HEK293 (cell line): ENCODE data around the gene LKAAEAR1.
A peak's percentile ranks its signal among the peaks of the same experiment; 100 is the strongest.

Source experiments
- CTCF ChIA-PET: fragments of 350-600 bp; formaldehyde crosslinking; extraction: SDS; loops from one replicate; lab custom pipeline; 2021; ENCODE audit warnings: antibody characterized with exemption; lab: Yijun Ruan, JAX
- POLR2A ChIA-PET: fragments of 300-600 bp; formaldehyde crosslinking; extraction: SDS; loops from one replicate; lab custom pipeline; 2020; ENCODE audit warnings: antibody characterized with exemption, inconsistent platforms; lab: Yijun Ruan, JAX
- H3K27ac ChIP-seq: fragments of 200-500 bp; sonication (Bioruptor generic); 2 replicates; pipeline ENCODE4 v1.5.1; 2014; ENCODE audit warnings: low read depth, low read length, control low read depth, inconsistent platforms; ENCODE audit errors: extremely low read depth
- H3K36me3 ChIP-seq, 2 experiments: fragments of 200-500 bp in 1 of 2; sonication (Bioruptor generic) in 1 of 2; 1 replicate in 1 of 2; 2 replicates in 1 of 2; pipeline ENCODE4 v1.5.1; 2014 to 2017; ENCODE audit warnings: inconsistent platforms in 2 of 2, low read length in 2 of 2; ENCODE audit not compliant: control insufficient read depth in 2 of 2, insufficient read depth in 1 of 2
- H3K4me1 ChIP-seq: fragments of 200-500 bp; sonication (Bioruptor generic); 2 replicates; pipeline ENCODE4 v1.5.1; 2014; ENCODE audit warnings: mild to moderate bottlenecking, low read length, inconsistent platforms; ENCODE audit not compliant: control insufficient read depth, insufficient read depth
- H3K4me3 ChIP-seq: 2 replicates; pipeline ENCODE4 v1.5.1; 2011; ENCODE audit warnings: low read depth, mild to moderate bottlenecking, control low read depth, low read length, moderate library complexity
- H3K9me3 ChIP-seq: fragments of 200-500 bp; sonication (Bioruptor generic); 2 replicates; pipeline ENCODE4 v1.5.1; 2014; ENCODE audit warnings: low read depth, low read length, inconsistent platforms; ENCODE audit not compliant: control insufficient read depth, insufficient read depth
- EGR2 ChIP-seq: fragments of 450-650 bp; formaldehyde crosslinking; IDR thresholded peaks from 2 replicates; pipeline ENCODE4 v1.5.1; 2016; ENCODE audit warnings: low read depth, missing biosample characterization, missing genetic modification characterization
- ELK4 ChIP-seq: IDR thresholded peaks from 2 replicates; pipeline ENCODE4 v1.6.1; 2011; ENCODE audit warnings: mild to moderate bottlenecking, low read depth, low read length, borderline replicate concordance
- GLI2 ChIP-seq: fragments of 450-650 bp; formaldehyde crosslinking; IDR thresholded peaks from 2 replicates; pipeline ENCODE4; 2017; ENCODE audit warnings: missing biosample characterization, missing genetic modification characterization, low read depth, borderline replicate concordance
- HOXC10 ChIP-seq: sonication (generic); formaldehyde crosslinking; IDR thresholded peaks from 2 replicates; pipeline ENCODE4 v1.8.1; 2023; ENCODE audit warnings: mild to moderate bottlenecking, missing genetic modification reagents
- KLF16 ChIP-seq: fragments of 450-650 bp; formaldehyde crosslinking; IDR thresholded peaks from 2 replicates; pipeline ENCODE4 v1.5.1; 2017; ENCODE audit warnings: missing biosample characterization, missing genetic modification characterization
- KLF8 ChIP-seq: fragments of 450-650 bp; formaldehyde crosslinking; IDR thresholded peaks from 2 replicates; pipeline ENCODE4 v1.5.1; 2016; ENCODE audit warnings: missing biosample characterization, missing genetic modification characterization
- PRDM2 ChIP-seq: fragments of 450-650 bp; formaldehyde crosslinking; IDR thresholded peaks from 2 replicates; pipeline ENCODE4 v1.5.1; 2016; ENCODE audit warnings: missing biosample characterization, missing genetic modification characterization, borderline replicate concordance
- REPIN1 ChIP-seq: fragments of 450-650 bp; formaldehyde crosslinking; IDR thresholded peaks from 2 replicates; pipeline ENCODE4 v1.5.1; 2017; ENCODE audit warnings: missing biosample characterization, missing genetic modification characterization, low read depth
- SCRT2 ChIP-seq: fragments of 450-650 bp; formaldehyde crosslinking; IDR thresholded peaks from 2 replicates; pipeline ENCODE4 v1.5.1; 2016; ENCODE audit warnings: missing biosample characterization, missing genetic modification characterization
- ZBTB21 ChIP-seq: fragments of 450-650 bp; formaldehyde crosslinking; IDR thresholded peaks from 2 replicates; pipeline ENCODE4 v1.5.1; 2017; ENCODE audit warnings: missing biosample characterization, missing genetic modification characterization
- ZNF114 ChIP-seq: fragments of 450-650 bp; formaldehyde crosslinking; IDR thresholded peaks from 2 replicates; pipeline ENCODE4 v1.5.0; 2017; ENCODE audit warnings: missing biosample characterization, missing genetic modification characterization
- ZNF169 ChIP-seq: fragments of 450-650 bp; formaldehyde crosslinking; IDR thresholded peaks from 2 replicates; pipeline ENCODE4 v1.5.1; 2016; ENCODE audit warnings: missing biosample characterization, missing genetic modification characterization
- ZNF335 ChIP-seq: fragments of 450-650 bp; formaldehyde crosslinking; conservative IDR thresholded peaks from 2 replicates; pipeline ENCODE4 v1.5.1; 2016; ENCODE audit warnings: missing biosample characterization, missing genetic modification characterization
- ZNF354C ChIP-seq: fragments of 450-650 bp; formaldehyde crosslinking; IDR thresholded peaks from 2 replicates; pipeline ENCODE4 v1.5.1; 2016; ENCODE audit warnings: missing biosample characterization, missing genetic modification characterization, low read depth, borderline replicate concordance
- ZNF510 ChIP-seq: fragments of 450-650 bp; formaldehyde crosslinking; IDR thresholded peaks from 2 replicates; pipeline ENCODE4 v1.5.1; 2018; ENCODE audit warnings: mild to moderate bottlenecking, missing genetic modification characterization, missing biosample characterization; ENCODE audit not compliant: insufficient replicate concordance
- ZNF513 ChIP-seq: fragments of 450-650 bp; IDR thresholded peaks from 2 replicates; pipeline ENCODE4 v1.5.1; 2018; ENCODE audit warnings: missing biosample characterization, missing genetic modification characterization
- ZNF747 ChIP-seq: fragments of 450-650 bp; formaldehyde crosslinking; IDR thresholded peaks from 2 replicates; pipeline ENCODE4 v1.5.1; 2016; ENCODE audit warnings: missing biosample characterization, missing genetic modification characterization
- ZNF777 ChIP-seq: fragments of 450-650 bp; formaldehyde crosslinking; IDR thresholded peaks from 2 replicates; pipeline ENCODE4 v1.5.1; 2017; ENCODE audit warnings: missing biosample characterization, missing genetic modification characterization, borderline replicate concordance
- ZSCAN23 ChIP-seq: fragments of 450-650 bp; formaldehyde crosslinking; IDR thresholded peaks from 2 replicates; pipeline ENCODE4 v1.5.1; 2016; ENCODE audit warnings: missing biosample characterization, missing genetic modification characterization

The LKAAEAR1 gene

GRCh38 chr20:64062276-64062595 lies 22.0 kb downstream of the LKAAEAR1 start:
- peak overlapping the region; percentile 79 for H3K27ac ChIP-seq
- no peaks in the 10 kb centered on the region for H3K9me3 ChIP-seq
- ChIA-PET POLR2A (interaction anchor here (0.6 to 1.5 kb wide), 11 partner anchors 8 to 106 kb away, joined by 3 to 16 read pairs (median 5); partner anchors contain the start of genes OPRL1, PRPF6, RGS19 and UCKL1), CTCF (interaction anchor here (0.6 to 1.5 kb wide), 8 partner anchors 9 to 298 kb away, joined by 3 to 5 read pairs (median 4); partner anchors contain the start of gene PRPF6)
- H3K4me3 ChIP-seq, result peak overlapping the region; percentile 80
- no peaks in the 10 kb centered on the region for H3K4me1 ChIP-seq
- H3K36me3 ChIP-seq, result no peaks in the 10 kb centered on the region
- TF ChIP-seq ZNF513 (tag by site-specific recombination) (no peak), REPIN1 (no peak), HOXC10 (CRISPR knock-in tag) (0 out of 2 replicates have a peak, but pooled peaks have one; percentile 55), ZNF777 (no peak), ZNF510 (tag by site-specific recombination) (no peak), ZSCAN23 (tag by site-specific recombination) (no peak), EGR2 (tag by site-specific recombination) (no peak), KLF8 (tag by site-specific recombination) (no peak), ZNF747 (tag by site-specific recombination) (no peak), ZNF335 (peak; percentile 91), SCRT2 (peak; percentile 49; the same call in 1 of the 2 replicates), ELK4 (no peak), ZNF354C (no peak)

GRCh38 chr20:64058536-64058935 lies 25.7 kb downstream of the LKAAEAR1 start:
- ChIA-PET POLR2A (no interaction called here), CTCF (interaction anchor here (0.7 to 2.8 kb wide), 4 partner anchors 19 to 78 kb away, joined by 4 to 39 read pairs (median 4); partner anchors contain the start of genes LKAAEAR1, PRPF6 and SAMD10)
- no peak overlapping the region for H3K4me3 ChIP-seq
- no peak overlapping the region for H3K27ac ChIP-seq
- H3K4me1 ChIP-seq, result no peaks in the 10 kb centered on the region
- no peak for TF ChIP-seq PRDM2 (tag by site-specific recombination)
- no peak for TF ChIP-seq ZNF169 (tag by site-specific recombination)
- TF ChIP-seq GLI2, result no peak
- no peak for TF ChIP-seq ZNF114 (tag by site-specific recombination)
- no peak for TF ChIP-seq KLF16
- TF ChIP-seq ZSCAN23 (tag by site-specific recombination), result no peak
- no peak for TF ChIP-seq ZBTB21
- H3K36me3 ChIP-seq, result no peaks in the 10 kb centered on the region
- H3K9me3 ChIP-seq, result no peaks in the 10 kb centered on the region
